HCT116 (cell line): Measurements from ENCODE around the gene TNKS2. TPM values are rescaled to one million over a fixed set of nuclear protein-coding genes. Genes with fewer than 3 reads are reported as not detected.

Experiments used
- ATAC-seq: fragments of 200-7000 bp; cut with Tn5 transposase; 2 replicates; pipeline ENCODE4 v1.9.1; 2020; ENCODE audit warnings: mild to moderate bottlenecking, moderate library complexity
- BruUV-seq: library from RNA; stranded (reverse); fragments of 400-500 nt; replicated peaks from 2 replicates; lab custom pipeline; 2021; lab: Mats Ljungman, UMichigan
- CTCF ChIA-PET: fragments of 300-600 bp; sonication (Branson Sonifier 250); formaldehyde crosslinking; loops from one replicate; lab custom pipeline; 2021; ENCODE audit warnings: antibody characterized with exemption; lab: Charles Lee
- POLR2A ChIA-PET: fragments of 300-600, 350-600 bp; sonication (Branson Sonifier 250); formaldehyde crosslinking; loops from one replicate; lab custom pipeline; 2021; ENCODE audit warnings: antibody characterized with exemption; lab: Charles Lee
- RAD21 ChIA-PET, 2 experiments: fragments of 300-600 bp; sonication (Branson Sonifier 250); formaldehyde crosslinking; loops; one replicate each; lab custom pipeline; 2023; ENCODE audit warnings: low total read pairs in 2 of 2; ENCODE audit not compliant: uncharacterized antibody in 2 of 2, unreplicated experiment in 2 of 2, low non-redundant PET in 1 of 2; lab: Charles Lee
- DNase-seq: peaks from one replicate; pipeline ENCODE4 v3.0.0-alpha.2; 2010; ENCODE audit warnings: low read depth, low spot score
- H2AFZ ChIP-seq: fragments of 200-600 bp; shearing (Covaris generic), sonication (generic); 2 replicates; pipeline ENCODE4 v1.6.1; 2017; ENCODE audit warnings: low read depth, mixed run types, mixed read lengths, antibody characterized with exemption, low read length; ENCODE audit not compliant: poor library complexity, severe bottlenecking
- H3K27ac ChIP-seq: 2 replicates; pipeline ENCODE4 v1.5.1; 2012; ENCODE audit warnings: low read depth, low read length
- H3K27me3 ChIP-seq: fragments of 200-600 bp; sonication (generic); 2 replicates; pipeline ENCODE4 v1.6.1; 2016; ENCODE audit warnings: mixed run types, low read length, mixed read lengths; ENCODE audit not compliant: insufficient read depth
- H3K36me3 ChIP-seq, 2 experiments: fragments of 200-500 bp in 1 of 2; fragments of 200-600 bp in 1 of 2; sonication (Bioruptor generic) in 1 of 2; sonication (generic) in 1 of 2; 2 replicates each; pipeline versions ENCODE4 v1.5.1 to v1.6.1; 2014 to 2016; ENCODE audit warnings: low read length in 2 of 2, inconsistent platforms in 1 of 2, mixed read lengths in 1 of 2, mixed run types in 1 of 2; ENCODE audit not compliant: insufficient read depth in 2 of 2, control insufficient read depth in 1 of 2
- H3K4me1 ChIP-seq, 2 experiments: fragments of 200-600 bp in 1 of 2; sonication (generic) in 1 of 2; 2 replicates each; pipeline versions ENCODE4 v1.5.1 to v1.6.1; 2012 to 2017; ENCODE audit warnings: low read length in 2 of 2, inconsistent platforms in 1 of 2, mild to moderate bottlenecking in 1 of 2, mixed read lengths in 1 of 2, mixed run types in 1 of 2, moderate library complexity in 1 of 2; ENCODE audit not compliant: insufficient read depth in 2 of 2, control insufficient read depth in 1 of 2
- H3K4me2 ChIP-seq: fragments of 200-600 bp; sonication (generic); 2 replicates; pipeline ENCODE4 v1.6.1; 2017; ENCODE audit warnings: mixed run types, low read length, mixed read lengths
- H3K4me3 ChIP-seq, 2 experiments: fragments of 200-600 bp in 1 of 2; sonication (generic) in 1 of 2; replicated peaks in 1 of 2; 2 replicates each; pipeline ENCODE4 v1.5.1; 2011 to 2016; ENCODE audit warnings: low read length in 2 of 2, control low read depth in 1 of 2, low read depth in 1 of 2, mild to moderate bottlenecking in 1 of 2, mixed read lengths in 1 of 2, mixed run types in 1 of 2
- H3K79me2 ChIP-seq: fragments of 200-600 bp; sonication (generic); 2 replicates; pipeline ENCODE4 v1.6.1; 2017; ENCODE audit warnings: mild to moderate bottlenecking, mixed run types, low read length, moderate library complexity, mixed read lengths; ENCODE audit not compliant: insufficient read depth
- H3K9ac ChIP-seq: fragments of 200-600 bp; sonication (generic); 2 replicates; pipeline ENCODE4 v1.6.1; 2016; ENCODE audit warnings: low read length, mixed read lengths
- H3K9me2 ChIP-seq: fragments of 200-600 bp; sonication (generic), shearing (Covaris generic); 2 replicates; pipeline ENCODE4 v1.6.1; 2017; ENCODE audit warnings: mixed run types, mild to moderate bottlenecking, moderate library complexity; ENCODE audit not compliant: insufficient read depth
- H3K9me3 ChIP-seq, 2 experiments: fragments of 200-500 bp in 1 of 2; fragments of 200-600 bp in 1 of 2; sonication (Bioruptor generic) in 1 of 2; sonication (generic) in 1 of 2; 2 replicates each; pipeline ENCODE4 v1.6.1; 2014 to 2017; ENCODE audit warnings: low read length in 2 of 2, mixed read lengths in 2 of 2, inconsistent platforms in 1 of 2, low read depth in 1 of 2, mild to moderate bottlenecking in 1 of 2, mixed run types in 1 of 2, moderate library complexity in 1 of 2; ENCODE audit not compliant: control insufficient read depth in 1 of 2, insufficient read depth in 1 of 2
- H4K20me1 ChIP-seq: fragments of 200-600 bp; sonication (generic), shearing (Covaris generic); 2 replicates; pipeline ENCODE4 v1.6.1; 2017; ENCODE audit warnings: mixed run types, mild to moderate bottlenecking, moderate library complexity; ENCODE audit not compliant: insufficient read depth
- CBX3 ChIP-seq: IDR thresholded peaks from 2 replicates; pipeline ENCODE4 v1.6.1; 2012; ENCODE audit warnings: low read depth
- CEBPB ChIP-seq: IDR thresholded peaks from 2 replicates; pipeline ENCODE4 v1.6.1; 2012; ENCODE audit warnings: low read depth
- EGR1 ChIP-seq: IDR thresholded peaks from 2 replicates; pipeline ENCODE4 v1.6.1; 2012; ENCODE audit warnings: low read depth
- FOSL1 ChIP-seq: IDR thresholded peaks from 2 replicates; pipeline ENCODE4 v1.6.1; 2012; ENCODE audit warnings: low read depth
- POLR2A ChIP-seq: IDR thresholded peaks from 2 replicates; pipeline ENCODE4 v1.7.0; 2011; ENCODE audit warnings: borderline replicate concordance; ENCODE audit not compliant: insufficient read depth, insufficient read length; ENCODE audit errors: extremely low read depth
- POLR2AphosphoS5 ChIP-seq: IDR thresholded peaks from 2 replicates; pipeline ENCODE4 v1.6.1; 2011; ENCODE audit warnings: mild to moderate bottlenecking, low read depth, low read length, moderate library complexity
- SIN3A ChIP-seq: IDR thresholded peaks from 2 replicates; pipeline ENCODE4 v1.6.1; 2012; ENCODE audit warnings: low read depth
- SP1 ChIP-seq: IDR thresholded peaks from 2 replicates; pipeline ENCODE4 v1.6.1; 2012; ENCODE audit warnings: low read depth
- SRF ChIP-seq: IDR thresholded peaks from 2 replicates; pipeline ENCODE4 v1.6.1; 2012; ENCODE audit warnings: low read depth
- TCF7L2 ChIP-seq: IDR thresholded peaks from 2 replicates; pipeline ENCODE4 v1.7.0; 2011; ENCODE audit warnings: borderline replicate concordance, inconsistent platforms; ENCODE audit not compliant: insufficient read depth, insufficient read length; ENCODE audit errors: extremely low read depth
- ZFX ChIP-seq: fragments of 450-650 bp; IDR thresholded peaks from 2 replicates; pipeline ENCODE4 v1.6.1; 2017
- ZNF274 ChIP-seq: fragments of 200-500 bp; sonication (Bioruptor generic); IDR thresholded peaks from 2 replicates; pipeline ENCODE4 v1.6.1; 2014; ENCODE audit warnings: mild to moderate bottlenecking, low read depth, low read length, inconsistent platforms
- intact Hi-C: fragments of 100-400 bp; cut with micrococcal nuclease; formaldehyde crosslinking; loops from 2 replicates; pipeline ENCODE4 v1.10.0; 2022
- total RNA-seq: library from RNA; stranded (reverse); gene quantifications from one replicate; pipeline ENCODE4 v1.2.1, GENCODE V29; 2021; ENCODE audit not compliant: unreplicated experiment
- TF ChIP-seq, protein P1 (sequence below): IDR thresholded peaks from 2 replicates; pipeline ENCODE4 v1.6.1; 2011; ENCODE audit warnings: mild to moderate bottlenecking, low read length, moderate library complexity; ENCODE audit not compliant: insufficient replicate concordance; ENCODE audit errors: extremely low read depth

TNKS2 gene
- total RNA-seq, 1 experiment from 2014 or later = 20.7 TPM

DNA sequence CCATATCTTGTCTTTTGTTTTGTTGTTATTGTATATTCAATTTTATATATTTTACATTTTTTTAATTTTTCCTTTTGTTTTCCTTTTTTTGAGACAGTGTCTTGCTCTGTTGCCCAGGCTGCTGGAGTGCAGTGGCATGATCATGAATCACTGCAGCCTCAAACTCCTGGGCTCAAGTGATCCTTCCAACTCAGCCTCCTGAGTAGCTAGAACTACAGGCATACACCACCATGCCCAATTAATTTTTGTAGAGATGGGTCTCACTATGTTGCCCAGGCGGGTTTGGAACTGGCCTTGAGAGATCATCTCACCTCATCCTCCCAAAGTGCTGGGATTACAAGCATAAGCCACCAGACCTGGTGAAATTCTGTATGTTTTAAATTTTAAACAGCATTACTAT lies 25.4 kb upstream of the TNKS2 start:
- no peaks in the 10 kb centered on the region; a peak in 1 of 4 replicates for H3K9me3 ChIP-seq
- BruUV-seq = no TSS peak
- H3K27ac ChIP-seq = no peak overlapping the region
- no peak overlapping the region for H3K4me3 ChIP-seq
- H3K36me3 ChIP-seq = no peaks in the 10 kb centered on the region
- RAD21 ChIA-PET = no interaction called here
- TF ChIP-seq CBX3 = no peak
- no peak for TF ChIP-seq POLR2AphosphoS5
- TF ChIP-seq TCF7L2 = no peak
- TF ChIP-seq ZFX = no peak
- TF ChIP-seq FOSL1 = no peak
- TF ChIP-seq SIN3A = no peak
- TF ChIP-seq CEBPB = no peak
- no peak for TF ChIP-seq ZNF274
- TF ChIP-seq SP1 = no peak
- no peak for TF ChIP-seq SRF
- no peak for TF ChIP-seq POLR2A
- no peak for TF ChIP-seq EGR1
- TF ChIP-seq, protein P1, sequence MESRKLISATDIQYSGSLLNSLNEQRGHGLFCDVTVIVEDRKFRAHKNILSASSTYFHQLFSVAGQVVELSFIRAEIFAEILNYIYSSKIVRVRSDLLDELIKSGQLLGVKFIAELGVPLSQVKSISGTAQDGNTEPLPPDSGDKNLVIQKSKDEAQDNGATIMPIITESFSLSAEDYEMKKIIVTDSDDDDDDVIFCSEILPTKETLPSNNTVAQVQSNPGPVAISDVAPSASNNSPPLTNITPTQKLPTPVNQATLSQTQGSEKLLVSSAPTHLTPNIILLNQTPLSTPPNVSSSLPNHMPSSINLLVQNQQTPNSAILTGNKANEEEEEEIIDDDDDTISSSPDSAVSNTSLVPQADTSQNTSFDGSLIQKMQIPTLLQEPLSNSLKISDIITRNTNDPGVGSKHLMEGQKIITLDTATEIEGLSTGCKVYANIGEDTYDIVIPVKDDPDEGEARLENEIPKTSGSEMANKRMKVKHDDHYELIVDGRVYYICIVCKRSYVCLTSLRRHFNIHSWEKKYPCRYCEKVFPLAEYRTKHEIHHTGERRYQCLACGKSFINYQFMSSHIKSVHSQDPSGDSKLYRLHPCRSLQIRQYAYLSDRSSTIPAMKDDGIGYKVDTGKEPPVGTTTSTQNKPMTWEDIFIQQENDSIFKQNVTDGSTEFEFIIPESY = no peak
- ATAC-seq = no peak
- CTCF ChIA-PET = no interaction called here
- no peak overlapping the region for H3K4me2 ChIP-seq
- intact Hi-C loops = no loop called here
- DNase-seq = no peak
- H4K20me1 ChIP-seq = no peaks in the 10 kb centered on the region
- no peaks in the 10 kb centered on the region for H3K4me1 ChIP-seq
- H3K9me2 ChIP-seq = no peaks in the 10 kb centered on the region
- no peaks in the 10 kb centered on the region for H3K27me3 ChIP-seq
- POLR2A ChIA-PET = no interaction called here
- no peak overlapping the region for H3K9ac ChIP-seq
- no peak overlapping the region for H2AFZ ChIP-seq
- H3K79me2 ChIP-seq = no peaks in the 10 kb centered on the region
